Ishikawa (cell line): ENCODE measurements around the gene HOXA3.

ENCODE experiments used
- CEBPB ChIP-seq: IDR thresholded peaks from 2 replicates; pipeline ENCODE4 v1.6.1; 2012
- CREB1 ChIP-seq: IDR thresholded peaks from 2 replicates; pipeline ENCODE4 v1.6.1; 2012; ENCODE audit warnings: low read depth
- EGR1 ChIP-seq: IDR thresholded peaks from 2 replicates; pipeline ENCODE4 v1.6.1; 2012
- EP300 ChIP-seq: IDR thresholded peaks from 2 replicates; pipeline ENCODE4 v1.6.1; 2012; ENCODE audit warnings: borderline replicate concordance
- FOXM1 ChIP-seq: IDR thresholded peaks from 2 replicates; pipeline ENCODE4 v1.6.1; 2012; ENCODE audit warnings: low read depth, borderline replicate concordance
- NFIC ChIP-seq: IDR thresholded peaks from 2 replicates; pipeline ENCODE4 v1.6.1; 2012
- RAD21 ChIP-seq: IDR thresholded peaks from 2 replicates; pipeline ENCODE4 v1.6.1; 2012; ENCODE audit warnings: low read depth
- REST ChIP-seq: IDR thresholded peaks from 2 replicates; pipeline ENCODE4 v1.6.1; 2012; ENCODE audit warnings: low read depth, mild to moderate bottlenecking
- TAF1 ChIP-seq: IDR thresholded peaks from 2 replicates; pipeline ENCODE4 v1.6.1; 2012; ENCODE audit warnings: low read depth, mild to moderate bottlenecking
- TCF12 ChIP-seq: IDR thresholded peaks from 2 replicates; pipeline ENCODE4 v1.6.1; 2012; ENCODE audit warnings: low read depth
- TEAD4 ChIP-seq: IDR thresholded peaks from 2 replicates; pipeline ENCODE4 v1.6.1; 2012
- USF1 ChIP-seq: IDR thresholded peaks from 2 replicates; pipeline ENCODE4 v1.6.1; 2012
- YY1 ChIP-seq: IDR thresholded peaks from 2 replicates; pipeline ENCODE4 v1.6.1; 2012; ENCODE audit warnings: low read depth
- ZBTB7A ChIP-seq: IDR thresholded peaks from 2 replicates; pipeline ENCODE4 v1.6.1; 2012; ENCODE audit warnings: low read depth
- TF ChIP-seq, protein P1 (sequence below): IDR thresholded peaks from 2 replicates; pipeline ENCODE4 v1.6.1; 2012

Gene HOXA3

GRCh38 chr7:27164367-27165088 lies 12.1 kb upstream of the HOXA3 start:
- TF ChIP-seq NFIC, result no peak
- no peak for TF ChIP-seq RAD21
- no peak for TF ChIP-seq USF1
- no peak for TF ChIP-seq FOXM1
- TF ChIP-seq ZBTB7A, result no peak
- TF ChIP-seq CEBPB, result no peak
- no peak for TF ChIP-seq TCF12
- TF ChIP-seq EGR1, result no peak
- TF ChIP-seq REST, result no peak
- no peak for TF ChIP-seq EP300
- TF ChIP-seq CREB1, result no peak
- TF ChIP-seq, protein P1, sequence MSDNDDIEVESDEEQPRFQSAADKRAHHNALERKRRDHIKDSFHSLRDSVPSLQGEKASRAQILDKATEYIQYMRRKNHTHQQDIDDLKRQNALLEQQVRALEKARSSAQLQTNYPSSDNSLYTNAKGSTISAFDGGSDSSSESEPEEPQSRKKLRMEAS, result no peak
- TF ChIP-seq TEAD4, result no peak
- no peak for TF ChIP-seq TAF1
- TF ChIP-seq YY1, result no peak

DNA sequence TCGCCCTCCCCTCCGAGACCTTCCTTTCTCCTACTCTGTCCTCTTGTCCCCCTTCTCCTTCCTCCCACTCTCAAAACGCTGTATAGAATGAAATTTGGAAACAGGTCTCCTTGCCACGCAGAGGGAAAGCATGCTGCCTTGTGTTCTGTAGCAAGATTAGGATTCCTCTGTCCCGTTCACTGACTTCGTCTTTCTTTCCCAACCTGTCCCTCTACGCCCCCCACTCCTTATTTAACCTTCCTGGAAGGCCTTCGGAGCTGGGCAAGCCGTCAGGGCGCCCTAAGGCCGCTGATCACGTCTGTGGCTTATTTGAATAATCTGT lies 11.6 kb upstream of the HOXA3 start:
- no peak for TF ChIP-seq FOXM1
- no peak for TF ChIP-seq TAF1
- no peak for TF ChIP-seq EGR1
- TF ChIP-seq REST, result no peak
- TF ChIP-seq CEBPB, result no peak
- TF ChIP-seq NFIC, result no peak
- no peak for TF ChIP-seq RAD21
- no peak for TF ChIP-seq TEAD4
- TF ChIP-seq TCF12, result no peak
- TF ChIP-seq EP300, result no peak
- TF ChIP-seq USF1, result no peak
- no peak for TF ChIP-seq CREB1
- TF ChIP-seq, protein P1, result no peak
- no peak for TF ChIP-seq YY1
- no peak for TF ChIP-seq ZBTB7A

- no peak for TF ChIP-seq CEBPB
- no peak for TF ChIP-seq TEAD4
- no peak for TF ChIP-seq EP300
- TF ChIP-seq USF1, result no peak
- TF ChIP-seq FOXM1, result no peak
- TF ChIP-seq YY1, result no peak
These were observed 11.1 kb upstream of the HOXA3 start for GRCh38 chr7:27163288-27164044.

DNA sequence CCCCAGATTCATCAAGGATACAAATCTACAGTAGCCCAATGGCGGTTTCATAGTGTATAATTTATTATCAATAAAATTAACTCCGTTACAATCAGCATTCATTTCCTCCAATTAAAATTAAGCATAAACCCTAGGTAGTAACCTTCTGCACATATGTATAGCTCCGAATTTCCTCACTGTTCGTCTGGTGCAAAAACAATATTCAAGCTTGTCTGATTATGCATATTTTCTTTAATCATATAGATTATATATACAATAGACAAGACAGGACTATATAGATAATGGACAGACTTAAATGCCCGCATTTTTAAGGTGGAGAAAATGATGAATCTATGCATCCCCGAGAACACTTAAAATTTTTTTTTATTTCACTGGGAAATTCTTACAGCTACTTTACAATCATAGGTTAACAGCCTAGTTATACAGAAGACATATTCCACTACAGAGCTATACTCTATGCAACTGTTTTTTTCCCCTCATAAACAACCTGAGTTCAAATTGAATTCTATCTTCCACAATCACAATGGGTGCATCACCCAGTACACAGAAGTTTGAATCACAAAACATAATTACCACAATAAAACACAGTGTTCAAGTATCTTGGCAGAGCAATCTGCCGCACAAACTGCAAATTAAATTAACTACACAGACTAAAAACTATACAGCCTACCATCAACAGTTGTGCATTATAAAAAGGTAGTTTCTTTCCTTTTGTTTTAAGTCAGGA lies 10.3 kb upstream of the HOXA3 start:
- TF ChIP-seq RAD21 (no peak), YY1 (no peak), CREB1 (no peak), TCF12 (no peak), FOXM1 (no peak), EP300 (no peak), ZBTB7A (no peak), REST (no peak), NFIC (no peak), TAF1 (no peak), EGR1 (no peak), USF1 (no peak), TEAD4 (no peak), CEBPB (no peak)
- TF ChIP-seq, protein P1, result no peak
